ENCODE results near the gene ASXL1.

DNA sequence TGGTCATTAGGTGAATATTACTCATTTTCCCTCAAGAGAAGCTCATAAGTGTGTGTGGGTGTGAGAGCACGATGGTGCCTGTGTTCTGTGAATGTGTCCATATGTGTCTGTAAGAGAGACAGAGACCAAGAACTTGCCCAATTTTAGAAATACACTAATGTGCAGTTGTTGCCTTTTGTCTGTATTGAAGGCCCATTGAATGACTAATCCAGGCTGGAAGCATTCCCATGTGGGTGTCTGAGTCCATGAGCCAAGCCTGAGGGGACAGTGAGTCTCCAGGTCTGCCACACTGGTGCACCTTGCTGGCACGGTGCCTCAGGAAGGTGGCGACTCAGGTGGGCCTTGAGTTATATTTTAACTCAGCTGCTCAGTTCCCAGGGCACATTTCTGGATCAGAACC is 25.5 kb upstream of the ASXL1 start:
- TF ChIP-seq POLR2A (IDR thresholded peaks at IDR 0.05) = no peak
- TF ChIP-seq, protein P1, sequence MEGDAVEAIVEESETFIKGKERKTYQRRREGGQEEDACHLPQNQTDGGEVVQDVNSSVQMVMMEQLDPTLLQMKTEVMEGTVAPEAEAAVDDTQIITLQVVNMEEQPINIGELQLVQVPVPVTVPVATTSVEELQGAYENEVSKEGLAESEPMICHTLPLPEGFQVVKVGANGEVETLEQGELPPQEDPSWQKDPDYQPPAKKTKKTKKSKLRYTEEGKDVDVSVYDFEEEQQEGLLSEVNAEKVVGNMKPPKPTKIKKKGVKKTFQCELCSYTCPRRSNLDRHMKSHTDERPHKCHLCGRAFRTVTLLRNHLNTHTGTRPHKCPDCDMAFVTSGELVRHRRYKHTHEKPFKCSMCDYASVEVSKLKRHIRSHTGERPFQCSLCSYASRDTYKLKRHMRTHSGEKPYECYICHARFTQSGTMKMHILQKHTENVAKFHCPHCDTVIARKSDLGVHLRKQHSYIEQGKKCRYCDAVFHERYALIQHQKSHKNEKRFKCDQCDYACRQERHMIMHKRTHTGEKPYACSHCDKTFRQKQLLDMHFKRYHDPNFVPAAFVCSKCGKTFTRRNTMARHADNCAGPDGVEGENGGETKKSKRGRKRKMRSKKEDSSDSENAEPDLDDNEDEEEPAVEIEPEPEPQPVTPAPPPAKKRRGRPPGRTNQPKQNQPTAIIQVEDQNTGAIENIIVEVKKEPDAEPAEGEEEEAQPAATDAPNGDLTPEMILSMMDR (IDR thresholded peaks at IDR 0.05) = no peak
